ENCODE measurements around the gene MAN1C1. TPM values are rescaled to one million over a fixed set of nuclear protein-coding genes. Genes with fewer than 3 reads are reported as not detected.
"Not testable (repeated sequence)": the region's sequence is repeated elsewhere in the genome, so short reads cannot be mapped to it uniquely, and the experiment has no call there.

The MAN1C1 gene
- total RNA-seq, 1 experiment from 2014 or later: 1.2 TPM

DNA sequence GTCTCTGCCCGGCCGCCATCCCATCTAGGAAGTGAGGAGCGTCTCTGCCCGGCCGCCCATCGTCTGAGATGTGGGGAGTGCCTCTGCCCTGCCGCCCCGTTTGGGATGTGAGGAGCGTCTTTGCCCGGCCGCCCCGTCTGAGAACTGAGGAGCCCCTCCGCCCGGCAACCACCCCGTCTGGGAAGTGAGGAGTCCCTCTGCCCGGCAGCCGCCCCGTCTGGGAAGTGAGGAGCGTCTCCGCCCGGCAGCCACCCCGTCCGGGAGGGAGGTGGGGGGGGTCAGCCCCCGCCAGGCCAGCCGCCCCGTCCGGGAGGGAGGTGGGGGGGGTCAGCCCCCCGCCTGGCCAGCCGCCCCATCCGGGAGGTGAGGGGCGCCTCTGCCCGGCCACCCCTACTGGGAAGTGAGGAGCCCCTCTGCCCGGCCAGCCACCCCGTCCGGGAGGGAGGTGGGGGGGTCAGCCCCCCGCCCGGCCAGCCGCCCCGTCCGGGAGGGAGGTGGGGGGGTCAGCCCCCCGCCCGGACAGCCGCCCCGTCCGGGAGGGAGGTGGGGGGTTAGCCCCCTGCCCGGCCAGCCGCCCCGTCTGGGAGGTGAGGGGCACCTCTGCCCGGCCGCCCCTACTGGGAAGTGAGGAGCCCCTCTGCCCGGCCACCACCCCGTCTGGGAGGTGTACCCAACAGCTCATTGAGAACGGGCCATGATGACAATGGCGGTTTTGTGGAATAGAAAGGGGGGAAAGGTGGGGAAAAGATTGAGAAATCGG lies 12.6 kb upstream of the MAN1C1 start:
- POLR2A ChIA-PET; intact Hi-C loops (cut with micrococcal nuclease); H4K20me1 ChIP-seq (ENCODE audit: insufficient read depth); CTCF ChIA-PET; H2AFZ ChIP-seq (ENCODE audit: low read depth, low read length, poor library complexity, severe bottlenecking); H3K9me2 ChIP-seq (ENCODE audit: insufficient read depth); BruUV-seq (replicated peaks); H3K4me3 ChIP-seq (replicated peaks in 1 of 2; ENCODE audit: low read depth in 1 of 2, low read length in 2 of 2); DNase-seq (ENCODE audit: low read depth, low spot score); ATAC-seq; H3K36me3 ChIP-seq (ENCODE audit: control insufficient read depth in 1 of 2, insufficient read depth in 2 of 2, low read length in 2 of 2); H3K4me1 ChIP-seq (ENCODE audit: control insufficient read depth in 1 of 2, insufficient read depth in 2 of 2, low read length in 2 of 2); H3K9ac ChIP-seq (ENCODE audit: low read length); H3K27me3 ChIP-seq (ENCODE audit: insufficient read depth, low read length); H3K27ac ChIP-seq (ENCODE audit: low read depth, low read length); H3K4me2 ChIP-seq (ENCODE audit: low read length); H3K9me3 ChIP-seq (ENCODE audit: control insufficient read depth in 1 of 2, insufficient read depth in 1 of 2, low read depth in 1 of 2, low read length in 2 of 2); H3K79me2 ChIP-seq (ENCODE audit: insufficient read depth, low read length); RAD21 ChIA-PET (ENCODE audit: low non-redundant PET in 1 of 2, low total read pairs in 2 of 2, uncharacterized antibody in 2 of 2, unreplicated experiment in 2 of 2): not testable (repeated sequence)

DNA sequence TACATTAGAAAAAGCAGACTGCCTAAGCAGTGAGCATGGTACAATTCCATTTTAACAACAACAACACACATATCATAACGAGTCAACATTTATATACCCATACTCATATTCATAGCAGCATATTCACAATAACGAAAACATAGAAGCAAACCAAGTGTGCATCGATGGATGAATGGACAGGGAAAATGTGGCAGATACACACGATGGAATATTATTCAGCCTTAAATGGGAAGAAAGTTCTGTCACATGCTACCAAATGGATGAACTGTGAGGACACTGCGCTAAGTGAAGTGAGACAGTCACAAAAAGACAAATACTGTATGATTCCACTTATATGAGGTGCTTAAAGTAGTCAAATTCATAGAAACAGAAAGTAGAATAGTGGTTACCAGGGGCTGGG lies 9.5 kb upstream of the MAN1C1 start:
- no peak overlapping the region for H3K4me2 ChIP-seq (ENCODE audit: low read length)
- no peak overlapping the region for H2AFZ ChIP-seq (ENCODE audit: low read depth, low read length, poor library complexity, severe bottlenecking)
- H3K4me1 ChIP-seq (ENCODE audit: control insufficient read depth in 1 of 2, insufficient read depth in 2 of 2, low read length in 2 of 2): peaks cover 0 to 9% of the 10 kb centered on the region in 2 experiments; a peak in 2 of 4 replicates
- POLR2A ChIA-PET: no interaction called here
- no peaks in the 10 kb centered on the region for H4K20me1 ChIP-seq (ENCODE audit: insufficient read depth)
- CTCF ChIA-PET: no interaction called here
- H3K27ac ChIP-seq (ENCODE audit: low read depth, low read length): no peak overlapping the region
- H3K9me2 ChIP-seq (ENCODE audit: insufficient read depth): no peaks in the 10 kb centered on the region
- ATAC-seq (no peak), DNase-seq (ENCODE audit: low read depth, low spot score) (no peak)
- no peak overlapping the region for H3K9ac ChIP-seq (ENCODE audit: low read length)
- H3K9me3 ChIP-seq (ENCODE audit: control insufficient read depth in 1 of 2, insufficient read depth in 1 of 2, low read depth in 1 of 2, low read length in 2 of 2): no peaks in the 10 kb centered on the region
- intact Hi-C loops (cut with micrococcal nuclease): no loop called here
- TF ChIP-seq, protein P1, sequence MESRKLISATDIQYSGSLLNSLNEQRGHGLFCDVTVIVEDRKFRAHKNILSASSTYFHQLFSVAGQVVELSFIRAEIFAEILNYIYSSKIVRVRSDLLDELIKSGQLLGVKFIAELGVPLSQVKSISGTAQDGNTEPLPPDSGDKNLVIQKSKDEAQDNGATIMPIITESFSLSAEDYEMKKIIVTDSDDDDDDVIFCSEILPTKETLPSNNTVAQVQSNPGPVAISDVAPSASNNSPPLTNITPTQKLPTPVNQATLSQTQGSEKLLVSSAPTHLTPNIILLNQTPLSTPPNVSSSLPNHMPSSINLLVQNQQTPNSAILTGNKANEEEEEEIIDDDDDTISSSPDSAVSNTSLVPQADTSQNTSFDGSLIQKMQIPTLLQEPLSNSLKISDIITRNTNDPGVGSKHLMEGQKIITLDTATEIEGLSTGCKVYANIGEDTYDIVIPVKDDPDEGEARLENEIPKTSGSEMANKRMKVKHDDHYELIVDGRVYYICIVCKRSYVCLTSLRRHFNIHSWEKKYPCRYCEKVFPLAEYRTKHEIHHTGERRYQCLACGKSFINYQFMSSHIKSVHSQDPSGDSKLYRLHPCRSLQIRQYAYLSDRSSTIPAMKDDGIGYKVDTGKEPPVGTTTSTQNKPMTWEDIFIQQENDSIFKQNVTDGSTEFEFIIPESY (IDR thresholded peaks at IDR 0.05; ENCODE audit: extremely low read depth, insufficient replicate concordance, low read length): no peak
- TF ChIP-seq ELF1 (IDR thresholded peaks at IDR 0.05; ENCODE audit: borderline replicate concordance, low read depth): no peak
- TF ChIP-seq, protein P2, sequence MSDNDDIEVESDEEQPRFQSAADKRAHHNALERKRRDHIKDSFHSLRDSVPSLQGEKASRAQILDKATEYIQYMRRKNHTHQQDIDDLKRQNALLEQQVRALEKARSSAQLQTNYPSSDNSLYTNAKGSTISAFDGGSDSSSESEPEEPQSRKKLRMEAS (IDR thresholded peaks at IDR 0.05): no peak
- no peak for TF ChIP-seq JUND (IDR thresholded peaks at IDR 0.05)
- no peak for TF ChIP-seq RAD21 (IDR thresholded peaks at IDR 0.05; ENCODE audit: low read depth)
- TF ChIP-seq, protein P3, sequence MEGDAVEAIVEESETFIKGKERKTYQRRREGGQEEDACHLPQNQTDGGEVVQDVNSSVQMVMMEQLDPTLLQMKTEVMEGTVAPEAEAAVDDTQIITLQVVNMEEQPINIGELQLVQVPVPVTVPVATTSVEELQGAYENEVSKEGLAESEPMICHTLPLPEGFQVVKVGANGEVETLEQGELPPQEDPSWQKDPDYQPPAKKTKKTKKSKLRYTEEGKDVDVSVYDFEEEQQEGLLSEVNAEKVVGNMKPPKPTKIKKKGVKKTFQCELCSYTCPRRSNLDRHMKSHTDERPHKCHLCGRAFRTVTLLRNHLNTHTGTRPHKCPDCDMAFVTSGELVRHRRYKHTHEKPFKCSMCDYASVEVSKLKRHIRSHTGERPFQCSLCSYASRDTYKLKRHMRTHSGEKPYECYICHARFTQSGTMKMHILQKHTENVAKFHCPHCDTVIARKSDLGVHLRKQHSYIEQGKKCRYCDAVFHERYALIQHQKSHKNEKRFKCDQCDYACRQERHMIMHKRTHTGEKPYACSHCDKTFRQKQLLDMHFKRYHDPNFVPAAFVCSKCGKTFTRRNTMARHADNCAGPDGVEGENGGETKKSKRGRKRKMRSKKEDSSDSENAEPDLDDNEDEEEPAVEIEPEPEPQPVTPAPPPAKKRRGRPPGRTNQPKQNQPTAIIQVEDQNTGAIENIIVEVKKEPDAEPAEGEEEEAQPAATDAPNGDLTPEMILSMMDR (IDR thresholded peaks at IDR 0.05 in 2 of 3, conservative IDR thresholded peaks at IDR 0.05 in 1 of 3; ENCODE audit: borderline replicate concordance in 1 of 3, insufficient read depth in 1 of 3, low read depth in 2 of 3, low read length in 2 of 3): no peak
- RAD21 ChIA-PET (ENCODE audit: low non-redundant PET in 1 of 2, low total read pairs in 2 of 2, uncharacterized antibody in 2 of 2, unreplicated experiment in 2 of 2): no interaction called here
- H3K4me3 ChIP-seq (replicated peaks in 1 of 2; ENCODE audit: low read depth in 1 of 2, low read length in 2 of 2): no peak overlapping the region
- no peaks in the 10 kb centered on the region for H3K36me3 ChIP-seq (ENCODE audit: control insufficient read depth in 1 of 2, insufficient read depth in 2 of 2, low read length in 2 of 2)
- BruUV-seq (replicated peaks): no TSS peak
- H3K27me3 ChIP-seq (ENCODE audit: insufficient read depth, low read length): peaks cover 11% of the 10 kb centered on the region; the same call in 1 of the 2 replicates
- no peaks in the 10 kb centered on the region for H3K79me2 ChIP-seq (ENCODE audit: insufficient read depth, low read length)

Data from HCT116 (cell line).